T-cell (primary cell): ENCODE measurements around the gene ARMH1. TPM values are rescaled to one million over a fixed set of nuclear protein-coding genes. Genes with fewer than 3 reads are reported as not detected.

ENCODE experiments used
- ATAC-seq, 4 experiments: fragments of 200-7000 bp in 3 of 4; fragments of 150-1000 bp in 1 of 4; cut with Tn5 transposase; replicated peaks in 1 of 4; 1 replicate in 3 of 4; 2 replicates in 1 of 4; pipeline ENCODE4 v1.10.0; 2021; ENCODE audit warnings: moderate library complexity in 3 of 4, mild to moderate bottlenecking in 2 of 4, moderate number of reproducible peaks in 1 of 4
- CTCF ChIA-PET, 2 donors: fragments of 300-600 bp; sonication (Branson Sonifier 250); formaldehyde crosslinking; loops; one replicate each; lab custom pipeline; 2022; ENCODE audit warnings: antibody characterized with exemption in 2 of 2; lab: Charles Lee
- POLR2A ChIA-PET, 2 donors: fragments of 300-600 bp; sonication (Branson Sonifier 250); formaldehyde crosslinking; loops; one replicate each; lab custom pipeline; 2022; ENCODE audit warnings: antibody characterized with exemption in 2 of 2; lab: Charles Lee
- DNase-seq, 35 experiments: peaks; one replicate each; pipeline versions ENCODE4 v3.0.0 to v3.0.0-alpha.2; 2013 to 2023
- H3K27ac ChIP-seq: one replicate; pipeline ENCODE4 v1.5.1; 2013; ENCODE audit warnings: low read length
- H3K27me3 ChIP-seq, 2 experiments: replicated peaks in 1 of 2; 1 replicate in 1 of 2; 2 replicates in 1 of 2; pipeline versions ENCODE4 v1.6.1 to v1.7.0; 2013; ENCODE audit warnings: low read length in 1 of 2, mixed read lengths in 1 of 2; ENCODE audit not compliant: control insufficient read depth in 2 of 2, insufficient read depth in 2 of 2; ENCODE audit errors: extremely low read depth in 1 of 2
- H3K36me3 ChIP-seq, 2 donors: 1 replicate in 1 of 2; 2 replicates in 1 of 2; pipeline versions ENCODE4 v1.6.1 to v1.7.0; 2013; ENCODE audit warnings: low read length in 1 of 2; ENCODE audit not compliant: control insufficient read depth in 2 of 2, insufficient read depth in 1 of 2; ENCODE audit errors: extremely low read depth in 1 of 2
- H3K4me1 ChIP-seq, 2 experiments: 1 replicate in 1 of 2; 2 replicates in 1 of 2; pipeline versions ENCODE4 v1.6.1 to v1.7.0; 2013; ENCODE audit warnings: low read length in 2 of 2, mixed read lengths in 1 of 2; ENCODE audit not compliant: insufficient read depth in 2 of 2, control insufficient read depth in 1 of 2; ENCODE audit errors: extremely low read depth in 1 of 2
- H3K4me3 ChIP-seq, 2 donors: 1 replicate in 1 of 2; 2 replicates in 1 of 2; pipeline versions ENCODE4 v1.5.1 to v1.7.0; 2013; ENCODE audit warnings: mild to moderate bottlenecking in 2 of 2, low read length in 1 of 2, moderate library complexity in 1 of 2; ENCODE audit not compliant: control insufficient read depth in 1 of 2; ENCODE audit errors: extremely low read depth in 1 of 2
- H3K9me3 ChIP-seq: 2 replicates; pipeline ENCODE4 v1.7.0; 2013
- H3K27ac Mint-ChIP-seq, 2 donors: one replicate each; pipeline ENCODE4 v1.8.0; 2020 to 2021; ENCODE audit warnings: mild to moderate bottlenecking in 2 of 2, mixed read lengths in 2 of 2
- H3K27me3 Mint-ChIP-seq, 2 donors: one replicate each; pipeline ENCODE4 v1.8.0; 2021 to 2022; ENCODE audit warnings: mixed read lengths in 2 of 2
- H3K36me3 Mint-ChIP-seq: one replicate; pipeline ENCODE4 v1.8.0; 2021; ENCODE audit warnings: mixed read lengths
- H3K4me1 Mint-ChIP-seq, 3 donors: one replicate each; pipeline ENCODE4 v1.8.0; 2020 to 2022; ENCODE audit warnings: mixed read lengths in 3 of 3, mild to moderate bottlenecking in 1 of 3
- H3K4me3 Mint-ChIP-seq, 3 donors: one replicate each; pipeline ENCODE4 v1.8.0; 2020 to 2022; ENCODE audit warnings: mild to moderate bottlenecking in 3 of 3, mixed read lengths in 3 of 3, moderate library complexity in 3 of 3
- H3K9me3 Mint-ChIP-seq, 3 donors: one replicate each; pipeline ENCODE4 v1.8.0; 2020 to 2022; ENCODE audit warnings: mixed read lengths in 3 of 3
- WGBS: methylation state at CpG from one replicate; pipeline ENCODE4 v1.1.5; 2013; ENCODE audit warnings: missing lambda C conversion rate; ENCODE audit not compliant: insufficient coverage; 5-methylcytosine and 5-hydroxymethylcytosine counted together
- total RNA-seq, 35 experiments: library from RNA in 6 of 35; stranded (reverse) in 6 of 35; fragments of 120-200 nt in 1 of 35; gene quantifications; one replicate each; pipeline versions ENCODE4 v1.2.1 to v1.2.4 and lab custom pipeline; 2013 to 2026

ARMH1 gene
- total RNA-seq, 5 donors from 2014 or later (not counting 1 experiment from before 2014, with no cell fraction given): 49.5 to 102 (median 89.7) TPM

DNA sequence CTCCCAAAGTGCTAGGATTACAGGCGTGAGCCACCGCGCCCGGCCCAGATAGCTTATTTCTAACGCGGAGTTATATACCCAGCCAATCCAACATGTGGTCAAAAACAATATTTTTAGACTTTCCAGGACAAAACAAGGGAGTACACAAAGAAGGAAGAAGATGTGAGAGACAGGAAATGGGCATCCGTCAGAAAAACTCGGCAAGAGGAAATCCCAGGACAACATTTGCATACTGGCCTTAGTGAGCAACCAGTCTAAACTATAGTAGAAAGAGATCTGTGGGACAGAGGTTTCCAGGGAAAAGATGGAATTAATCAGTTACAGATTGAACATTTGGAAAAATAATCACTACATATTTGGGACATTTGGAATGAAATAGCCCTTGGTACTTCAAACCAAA lies 11.4 kb downstream of the ARMH1 start:
- Mint-ChIP-seq H3K9me3 (no peaks in the 10 kb centered on the region), H3K27me3 (no peaks in the 10 kb centered on the region), H3K27ac (no peak overlapping the region), H3K4me1 (peaks cover 0 to 6% (median 0%) of the 10 kb centered on the region in 3 donors), H3K4me3 (no peak overlapping the region), H3K36me3 (no peaks in the 10 kb centered on the region)
- POLR2A ChIA-PET: no interaction called here
- ATAC-seq (no peak), DNase-seq (no peak)
- Histone ChIP-seq H3K27ac (no peak overlapping the region), H3K27me3 (peaks cover 0 to under 1% of the 10 kb centered on the region in 2 experiments), H3K4me3 (no peak overlapping the region), H3K9me3 (no peaks in the 10 kb centered on the region), H3K36me3 (no peaks in the 10 kb centered on the region), H3K4me1 (no peaks in the 10 kb centered on the region)
- no CpG with 5 or more reads among the region's 8 CpGs for WGBS
- CTCF ChIA-PET: no interaction called here

DNA sequence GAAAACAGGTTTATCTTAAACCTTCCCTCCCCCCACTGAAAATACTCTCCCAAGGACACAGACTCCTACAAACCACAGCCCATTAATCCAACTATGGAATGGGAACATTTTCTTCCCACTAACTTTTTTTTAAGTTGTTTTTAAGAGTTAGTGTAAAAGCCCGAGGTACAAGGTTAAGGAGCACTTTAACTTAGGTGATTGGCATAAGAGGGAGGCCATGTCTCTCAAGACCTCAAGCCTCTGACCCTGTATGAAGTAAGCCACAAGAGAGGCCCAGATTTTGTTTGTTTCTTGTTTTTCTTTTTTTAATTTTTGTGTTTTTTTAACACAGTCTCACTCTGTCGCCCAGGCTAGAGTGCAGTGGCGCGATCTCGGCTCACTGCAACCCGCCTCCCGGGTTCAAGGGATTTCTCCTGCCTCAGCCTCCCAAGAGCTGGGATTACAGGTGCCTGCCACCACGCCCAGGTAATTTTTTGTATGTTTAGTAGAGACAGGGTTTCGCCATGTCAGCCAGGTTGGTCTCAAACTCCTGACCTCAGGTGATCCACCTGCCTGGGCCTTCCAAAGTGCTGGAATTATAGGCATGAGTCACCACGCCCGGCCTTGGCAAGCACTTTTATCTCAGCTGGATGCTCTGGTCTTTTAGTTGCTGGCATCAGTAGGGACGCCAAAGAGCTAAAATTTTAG lies 14.4 kb downstream of the ARMH1 start:
- WGBS: 85% methylated on average over 6 of the region's 12 CpGs
- no peak for DNase-seq

DNA sequence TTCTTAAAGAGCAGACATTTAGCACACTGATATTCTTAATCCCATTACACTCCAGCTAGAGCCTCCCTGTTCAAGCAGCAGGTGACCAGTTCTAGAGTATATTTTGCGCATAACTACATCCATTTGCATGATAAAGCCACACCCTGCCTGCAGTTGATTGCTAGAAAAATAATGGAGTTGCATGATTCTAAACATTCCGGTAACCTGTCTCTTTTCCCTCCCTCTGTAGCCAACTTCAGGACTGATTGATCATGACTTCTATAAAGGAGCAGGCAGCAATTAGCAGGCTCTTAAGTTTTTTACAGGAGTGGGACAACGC lies 14.9 kb downstream of the ARMH1 start:
- no peaks in the 10 kb centered on the region for H3K36me3 ChIP-seq
- Mint-ChIP-seq H3K27me3 (peaks cover 0 to 5% of the 10 kb centered on the region in 2 donors), H3K27ac (no peak overlapping the region), H3K36me3 (no peaks in the 10 kb centered on the region), H3K4me1 (peaks cover 0 to 3% (median 0%) of the 10 kb centered on the region in 3 donors), H3K4me3 (no peak overlapping the region), H3K9me3 (no peaks in the 10 kb centered on the region)
- H3K27me3 ChIP-seq: peaks cover 0 to 2% of the 10 kb centered on the region in 2 experiments
- no peak overlapping the region for H3K27ac ChIP-seq
- POLR2A ChIA-PET: no interaction called here
- ATAC-seq (no peak), DNase-seq (no peak)
- no peak overlapping the region for H3K4me3 ChIP-seq
- no peaks in the 10 kb centered on the region for H3K4me1 ChIP-seq
- CTCF ChIA-PET: interaction anchor here in 1 of 2 donors (0.6 kb wide), 1 partner anchor 1039 kb away, joined by 3 read pairs; no protein-coding TSS in a partner anchor
- 100% methylated on average over 1 of the region's 3 CpGs for WGBS
- H3K9me3 ChIP-seq: no peaks in the 10 kb centered on the region

More for the DNA sequence above, 14.4 kb downstream of the ARMH1 start:
- H3K9me3 Mint-ChIP-seq: no peaks in the 10 kb centered on the region
- Histone ChIP-seq H3K4me3 (no peak overlapping the region), H3K4me1 (no peaks in the 10 kb centered on the region), H3K27ac (no peak overlapping the region), H3K9me3 (no peaks in the 10 kb centered on the region), H3K27me3 (peaks cover 0 to 2% of the 10 kb centered on the region in 2 experiments), H3K36me3 (no peaks in the 10 kb centered on the region)
- no peaks in the 10 kb centered on the region for H3K36me3 Mint-ChIP-seq
- no peak overlapping the region for H3K4me3 Mint-ChIP-seq
- ChIA-PET CTCF (interaction anchor here in 1 of 2 donors (0.6 kb wide), 1 partner anchor 1039 kb away, joined by 3 read pairs; no protein-coding TSS in a partner anchor), POLR2A (no interaction called here)
- H3K4me1 Mint-ChIP-seq: peaks cover 0 to 6% (median 0%) of the 10 kb centered on the region in 3 donors
- ATAC-seq: no peak
- H3K27me3 Mint-ChIP-seq: peaks cover 0 to 5% of the 10 kb centered on the region in 2 donors
- no peak overlapping the region for H3K27ac Mint-ChIP-seq

DNA sequence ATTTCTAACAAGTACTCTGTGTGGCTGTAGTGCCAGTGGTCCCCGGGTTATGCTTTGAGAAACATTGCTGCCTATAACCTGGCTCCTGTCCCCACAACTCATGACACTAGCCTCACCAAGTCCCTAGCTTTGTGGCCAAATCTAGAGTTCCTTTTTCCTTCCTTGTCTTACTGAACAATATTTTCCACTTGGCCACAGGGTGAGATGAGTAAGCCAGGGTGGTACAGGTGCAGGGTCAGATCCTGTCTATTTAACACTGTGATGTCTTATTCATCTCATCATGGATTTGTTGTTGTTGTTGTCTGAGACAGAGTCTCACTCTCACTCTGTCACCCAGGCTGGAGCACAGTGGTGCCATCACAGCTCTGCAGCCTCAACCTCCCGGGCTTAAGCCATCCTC lies 18.6 kb downstream of the ARMH1 start:
- no peaks in the 10 kb centered on the region for H3K36me3 Mint-ChIP-seq
- peaks cover 15 to 18% of the 10 kb centered on the region in 2 experiments for H3K4me1 ChIP-seq
- no peaks in the 10 kb centered on the region for H3K36me3 ChIP-seq
- DNase-seq: no peak
- H3K27me3 ChIP-seq: peaks cover 0 to 2% of the 10 kb centered on the region in 2 experiments
- H3K27me3 Mint-ChIP-seq: peaks cover 0 to 5% of the 10 kb centered on the region in 2 donors
- ChIA-PET CTCF (no interaction called here), POLR2A (no interaction called here)
- H3K4me3 ChIP-seq: no peak overlapping the region
- H3K4me1 Mint-ChIP-seq: peaks cover 14 to 25% (median 15%) of the 10 kb centered on the region in 3 donors
- no peak overlapping the region for H3K4me3 Mint-ChIP-seq
- no peak overlapping the region for H3K27ac Mint-ChIP-seq
- no CpG with 5 or more reads among the region's 2 CpGs for WGBS
- H3K9me3 ChIP-seq: no peaks in the 10 kb centered on the region
- H3K27ac ChIP-seq: no peak overlapping the region
- no peak for ATAC-seq
- H3K9me3 Mint-ChIP-seq: no peaks in the 10 kb centered on the region

DNA sequence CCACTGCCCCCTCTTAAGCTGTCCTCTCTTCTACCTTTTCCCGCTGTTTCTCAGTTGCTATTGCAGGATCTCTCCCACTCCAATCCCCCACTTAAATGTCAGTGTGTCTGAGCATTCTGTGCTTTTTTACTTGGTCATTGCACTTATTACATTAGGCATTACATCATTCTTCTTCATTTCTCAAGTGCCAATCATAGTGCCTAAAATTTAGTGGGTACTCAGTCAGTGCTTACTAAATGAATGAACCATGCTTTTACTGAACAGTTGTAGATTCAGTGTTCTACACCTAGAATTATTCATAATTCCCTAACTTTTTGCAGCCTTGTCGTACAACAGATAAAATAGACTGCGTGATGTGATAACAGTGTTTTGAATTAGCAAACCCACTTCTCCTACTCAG lies 19.4 kb downstream of the ARMH1 start:
- Mint-ChIP-seq H3K27me3 (peaks cover 0 to 5% of the 10 kb centered on the region in 2 donors), H3K4me1 (peaks cover 14 to 25% (median 15%) of the 10 kb centered on the region in 3 donors), H3K27ac (no peak overlapping the region), H3K4me3 (no peak overlapping the region), H3K36me3 (no peaks in the 10 kb centered on the region), H3K9me3 (no peaks in the 10 kb centered on the region)
- Histone ChIP-seq H3K36me3 (no peaks in the 10 kb centered on the region), H3K27me3 (peaks cover 0 to 2% of the 10 kb centered on the region in 2 experiments), H3K4me3 (no peak overlapping the region), H3K4me1 (peaks cover 15 to 18% of the 10 kb centered on the region in 2 experiments), H3K27ac (no peak overlapping the region), H3K9me3 (no peaks in the 10 kb centered on the region)
- ATAC-seq: no peak
- ChIA-PET POLR2A (no interaction called here), CTCF (no interaction called here)
- DNase-seq: no peak
- 100% methylated on average over 1 of the region's 3 CpGs for WGBS

DNA sequence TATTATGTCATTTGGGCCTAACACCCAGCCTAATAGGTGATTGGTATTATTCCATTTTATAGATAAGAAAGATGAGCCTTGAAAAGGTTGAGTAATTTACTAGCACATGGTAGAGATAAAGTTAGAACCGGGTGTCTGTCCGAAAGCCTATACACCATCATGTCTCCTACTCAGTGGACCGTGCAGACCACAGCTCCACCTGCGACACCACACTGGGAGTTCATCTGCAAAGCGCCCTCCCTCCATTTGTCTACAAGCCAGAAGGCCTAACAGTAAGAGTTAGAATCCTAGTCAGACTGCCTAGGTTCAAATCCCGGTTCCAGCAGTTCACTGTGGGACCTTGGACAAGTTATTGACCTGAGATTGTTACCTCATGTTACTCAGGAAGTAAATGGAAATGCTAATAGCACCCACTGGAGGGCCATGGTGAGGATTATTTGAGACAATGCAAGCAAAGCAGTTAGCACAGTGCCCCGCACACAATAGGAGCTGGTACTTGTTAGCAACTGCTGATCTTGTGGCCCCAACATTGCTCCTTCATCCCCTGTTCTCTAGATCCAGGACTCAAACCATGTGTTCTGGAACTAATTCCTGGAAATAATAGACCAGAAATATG lies 20.5 kb downstream of the ARMH1 start:
- H3K9me3 Mint-ChIP-seq: no peaks in the 10 kb centered on the region
- Histone ChIP-seq H3K36me3 (no peaks in the 10 kb centered on the region), H3K9me3 (no peaks in the 10 kb centered on the region), H3K4me1 (peaks cover 15 to 18% of the 10 kb centered on the region in 2 experiments), H3K27me3 (peaks cover 0 to 2% of the 10 kb centered on the region in 2 experiments), H3K27ac (no peak overlapping the region), H3K4me3 (no peak overlapping the region)
- 83% methylated on average over 2 of the region's 7 CpGs for WGBS
- no peak overlapping the region for H3K4me3 Mint-ChIP-seq
- H3K27ac Mint-ChIP-seq: no peak overlapping the region
- H3K36me3 Mint-ChIP-seq: no peaks in the 10 kb centered on the region
- peaks cover 0 to 5% of the 10 kb centered on the region in 2 donors for H3K27me3 Mint-ChIP-seq
- ChIA-PET CTCF (no interaction called here), POLR2A (interaction anchor here in 1 of 2 donors (0.7 kb wide), 1 partner anchor 31 kb away, joined by 6 read pairs; no protein-coding TSS in a partner anchor)
- ATAC-seq (no peak), DNase-seq (no peak)
- H3K4me1 Mint-ChIP-seq: peaks cover 14 to 25% (median 15%) of the 10 kb centered on the region in 3 donors
